Trophoblast cell (in vitro differentiated cells and primary cell): ENCODE data around the gene LDLRAD3.

Experiments used
- DNase-seq, 2 donors: peaks; one replicate each; pipeline ENCODE4 v3.0.0-alpha.2; 2016
- H2AFZ ChIP-seq: 2 replicates; pipeline ENCODE4 v1.6.1; 2013; ENCODE audit warnings: low read length, moderate library complexity, mild to moderate bottlenecking; ENCODE audit not compliant: insufficient read depth, poor library complexity
- H2AK5ac ChIP-seq: 2 replicates; pipeline ENCODE4 v1.6.1; 2013; ENCODE audit warnings: mild to moderate bottlenecking, low read length
- H2BK120ac ChIP-seq: 2 replicates; pipeline ENCODE4 v1.6.1; 2013; ENCODE audit warnings: low read length, mild to moderate bottlenecking, moderate library complexity; ENCODE audit not compliant: insufficient read depth, poor library complexity
- H2BK12ac ChIP-seq: 2 replicates; pipeline ENCODE4 v1.6.1; 2013; ENCODE audit warnings: mild to moderate bottlenecking, low read length, moderate library complexity
- H2BK5ac ChIP-seq: 2 replicates; pipeline ENCODE4 v1.6.1; 2013; ENCODE audit warnings: low read length, low read depth, moderate library complexity, mild to moderate bottlenecking; ENCODE audit not compliant: poor library complexity
- H3K14ac ChIP-seq: 2 replicates; pipeline ENCODE4 v1.6.1; 2013; ENCODE audit warnings: mild to moderate bottlenecking, low read length
- H3K18ac ChIP-seq: 2 replicates; pipeline ENCODE4 v1.6.1; 2013; ENCODE audit warnings: mild to moderate bottlenecking, low read length
- H3K23ac ChIP-seq: 2 replicates; pipeline ENCODE4 v1.6.1; 2013; ENCODE audit warnings: low read length
- H3K27ac ChIP-seq: 2 replicates; pipeline ENCODE4 v1.5.1; 2013; ENCODE audit warnings: low read depth, mild to moderate bottlenecking, inconsistent platforms, low read length, moderate library complexity
- H3K27me3 ChIP-seq: 2 replicates; pipeline ENCODE4 v1.6.1; 2013; ENCODE audit warnings: inconsistent platforms, mild to moderate bottlenecking, low read length, moderate library complexity; ENCODE audit not compliant: insufficient read depth
- H3K36me3 ChIP-seq, 2 experiments: 1 replicate in 1 of 2; 2 replicates in 1 of 2; pipeline ENCODE4 v1.6.1; 2013; ENCODE audit warnings: low read length in 2 of 2, mild to moderate bottlenecking in 2 of 2, moderate library complexity in 1 of 2; ENCODE audit not compliant: insufficient read depth in 2 of 2, control insufficient read depth in 1 of 2
- H3K4ac ChIP-seq: 2 replicates; pipeline ENCODE4 v1.6.1; 2013; ENCODE audit warnings: low read depth, mild to moderate bottlenecking, low read length, moderate library complexity
- H3K4me1 ChIP-seq, 2 experiments: 1 replicate in 1 of 2; 2 replicates in 1 of 2; pipeline ENCODE4 v1.6.1; 2013; ENCODE audit warnings: low read length in 2 of 2, mild to moderate bottlenecking in 2 of 2, moderate library complexity in 1 of 2; ENCODE audit not compliant: insufficient read depth in 2 of 2, control insufficient read depth in 1 of 2
- H3K4me2 ChIP-seq: 2 replicates; pipeline ENCODE4 v1.6.1; 2013; ENCODE audit warnings: inconsistent platforms, mild to moderate bottlenecking, low read length, moderate library complexity
- H3K4me3 ChIP-seq: 2 replicates; pipeline ENCODE4 v1.5.1; 2013; ENCODE audit warnings: mild to moderate bottlenecking, low read depth, low read length, inconsistent platforms
- H3K79me1 ChIP-seq: one replicate; pipeline ENCODE4 v1.6.1; 2013; ENCODE audit warnings: low read length
- H3K79me2 ChIP-seq: 2 replicates; pipeline ENCODE4 v1.6.1; 2013; ENCODE audit warnings: low read length, mild to moderate bottlenecking; ENCODE audit not compliant: control insufficient read depth, insufficient read depth, poor library complexity
- H3K9ac ChIP-seq: 2 replicates; pipeline ENCODE4 v1.6.1; 2013; ENCODE audit warnings: mild to moderate bottlenecking, low read length
- H3K9me3 ChIP-seq: 2 replicates; pipeline ENCODE4 v1.6.1; 2013; ENCODE audit warnings: low read depth, mild to moderate bottlenecking, control low read depth, inconsistent platforms, low read length; ENCODE audit not compliant: insufficient read depth
- H4K12ac ChIP-seq: 2 replicates; pipeline ENCODE4 v1.6.1; 2013; ENCODE audit warnings: low read depth, mild to moderate bottlenecking, low read length, moderate library complexity
- H4K8ac ChIP-seq: 2 replicates; pipeline ENCODE4 v1.6.1; 2013; ENCODE audit warnings: low read depth, mild to moderate bottlenecking, low read length, moderate library complexity
- H4K91ac ChIP-seq: one replicate; pipeline ENCODE4 v1.6.1; 2013; ENCODE audit warnings: low read depth, mild to moderate bottlenecking, low read length, moderate library complexity
- WGBS: extraction: QIAGEN DNeasy Blood & Tissue Kit; methylation state at CpG from one replicate; pipeline ENCODE4 v1.1.7; 2013; ENCODE audit warnings: missing lambda C conversion rate; ENCODE audit not compliant: insufficient read length, insufficient coverage; ENCODE audit errors: extremely low coverage; 5-methylcytosine and 5-hydroxymethylcytosine counted together

Gene LDLRAD3

GRCh38 chr11:36110668-36111410 is 167.0 kb downstream of the LDLRAD3 start:
- no peak overlapping the region for H2BK12ac ChIP-seq
- no peak overlapping the region for H4K12ac ChIP-seq
- no CpG with 5 or more reads among the region's 9 CpGs for WGBS

GRCh38 chr11:36114095-36114494 is 170.2 kb downstream of the LDLRAD3 start:
- H2AK5ac ChIP-seq = no peak overlapping the region
- no peak overlapping the region for H3K4me2 ChIP-seq
- peaks cover 2% of the 10 kb centered on the region for H3K79me2 ChIP-seq
- no peak overlapping the region for H4K91ac ChIP-seq
- no CpG with 5 or more reads among the region's 7 CpGs for WGBS
- no peak overlapping the region for H3K27ac ChIP-seq
- H3K23ac ChIP-seq = no peak overlapping the region
- no peak for DNase-seq
- H3K18ac ChIP-seq = no peak overlapping the region
- no peak overlapping the region for H3K4ac ChIP-seq
- no peak overlapping the region for H4K8ac ChIP-seq
- no peak overlapping the region for H2BK12ac ChIP-seq
- no peaks in the 10 kb centered on the region for H3K4me1 ChIP-seq
- H2BK120ac ChIP-seq = no peak overlapping the region
- no peak overlapping the region for H3K9ac ChIP-seq
- no peak overlapping the region for H4K12ac ChIP-seq
- no peaks in the 10 kb centered on the region for H3K79me1 ChIP-seq
- H3K4me3 ChIP-seq = no peak overlapping the region
- H3K27me3 ChIP-seq = no peaks in the 10 kb centered on the region
- no peak overlapping the region for H2AFZ ChIP-seq
- H3K9me3 ChIP-seq = peaks cover 4% of the 10 kb centered on the region
- H3K14ac ChIP-seq = no peak overlapping the region
- H3K36me3 ChIP-seq = peaks cover 4 to 6% of the 10 kb centered on the region in 2 experiments
- H2BK5ac ChIP-seq = no peak overlapping the region

More at GRCh38 chr11:36110668-36111410, 167.0 kb downstream of the LDLRAD3 start:
- no peak overlapping the region for H3K4ac ChIP-seq
- no peak overlapping the region for H2AFZ ChIP-seq
- peaks cover 4 to 6% of the 10 kb centered on the region in 2 experiments for H3K36me3 ChIP-seq
- no peaks in the 10 kb centered on the region for H3K79me2 ChIP-seq
- H3K79me1 ChIP-seq = no peaks in the 10 kb centered on the region
- no peaks in the 10 kb centered on the region for H3K27me3 ChIP-seq
- no peaks in the 10 kb centered on the region for H3K4me1 ChIP-seq
- no peak overlapping the region for H2BK120ac ChIP-seq
- H3K18ac ChIP-seq = no peak overlapping the region
- H3K23ac ChIP-seq = no peak overlapping the region
- no peak overlapping the region for H4K91ac ChIP-seq
- H3K9me3 ChIP-seq = peaks cover 4% of the 10 kb centered on the region
- H3K9ac ChIP-seq = no peak overlapping the region
- no peak overlapping the region for H3K4me2 ChIP-seq
- H3K14ac ChIP-seq = no peak overlapping the region
- no peak for DNase-seq
- no peak overlapping the region for H4K8ac ChIP-seq
- no peak overlapping the region for H2BK5ac ChIP-seq
- H3K27ac ChIP-seq = no peak overlapping the region
- H2AK5ac ChIP-seq = no peak overlapping the region
- H3K4me3 ChIP-seq = no peak overlapping the region

GRCh38 chr11:36115378-36115801 is 171.5 kb downstream of the LDLRAD3 start:
- Histone ChIP-seq H3K18ac (no peak overlapping the region), H2AK5ac (no peak overlapping the region), H2BK12ac (no peak overlapping the region), H3K79me2 (peaks cover 2% of the 10 kb centered on the region), H3K9ac (no peak overlapping the region), H3K4me2 (no peak overlapping the region), H2BK120ac (no peak overlapping the region), H4K12ac (no peak overlapping the region), H3K4me1 (no peaks in the 10 kb centered on the region), H3K27me3 (no peaks in the 10 kb centered on the region), H3K27ac (no peak overlapping the region), H3K4ac (no peak overlapping the region), H4K8ac (no peak overlapping the region), H3K79me1 (no peaks in the 10 kb centered on the region), H3K9me3 (peaks cover 4% of the 10 kb centered on the region), H2AFZ (no peak overlapping the region), H3K23ac (no peak overlapping the region), H2BK5ac (no peak overlapping the region), H4K91ac (no peak overlapping the region), H3K36me3 (peaks cover 4 to 6% of the 10 kb centered on the region in 2 experiments), H3K14ac (no peak overlapping the region), H3K4me3 (no peak overlapping the region)
- no CpG with 5 or more reads among the region's 9 CpGs for WGBS
- DNase-seq = no peak

GRCh38 chr11:36116161-36116560 is 172.3 kb downstream of the LDLRAD3 start:
- Histone ChIP-seq H2BK120ac (no peak overlapping the region), H2AK5ac (no peak overlapping the region), H3K9ac (no peak overlapping the region), H3K27ac (no peak overlapping the region), H2BK5ac (no peak overlapping the region), H2BK12ac (no peak overlapping the region), H4K91ac (no peak overlapping the region), H4K8ac (no peak overlapping the region), H3K79me1 (no peaks in the 10 kb centered on the region), H3K18ac (no peak overlapping the region), H3K4ac (no peak overlapping the region), H3K4me3 (no peak overlapping the region), H3K9me3 (peaks cover 4% of the 10 kb centered on the region), H3K14ac (no peak overlapping the region), H3K4me2 (no peak overlapping the region), H2AFZ (no peak overlapping the region), H3K79me2 (peaks cover 2% of the 10 kb centered on the region), H3K4me1 (no peaks in the 10 kb centered on the region), H3K27me3 (no peaks in the 10 kb centered on the region), H3K36me3 (peaks cover 4 to 6% of the 10 kb centered on the region in 2 experiments), H3K23ac (no peak overlapping the region), H4K12ac (no peak overlapping the region)
- WGBS = no CpG with 5 or more reads among the region's 6 CpGs
- no peak for DNase-seq
